Parathyroid adenoma (tissue), 2 donors: ENCODE measurements around the gene NXN.

ENCODE experiments used
- H2AFZ ChIP-seq: fragments of 300-600 bp; sonication (generic); one replicate; pipeline ENCODE4 v1.7.0; 2017; ENCODE audit warnings: antibody characterized with exemption, mild to moderate bottlenecking
- H3K27ac ChIP-seq: fragments of 300-600 bp; sonication (generic); one replicate; pipeline ENCODE4 v1.7.0; 2017
- H3K27me3 ChIP-seq: fragments of 300-600 bp; sonication (generic); one replicate; pipeline ENCODE4 v1.7.0; 2017; ENCODE audit warnings: low read length; ENCODE audit not compliant: control insufficient read depth, insufficient read depth
- H3K36me3 ChIP-seq: fragments of 300-600 bp; sonication (generic); one replicate; pipeline ENCODE4 v1.7.0; 2017; ENCODE audit warnings: low read length; ENCODE audit not compliant: control insufficient read depth, insufficient read depth
- H3K4me1 ChIP-seq: fragments of 300-600 bp; sonication (generic); one replicate; pipeline ENCODE4 v1.7.0; 2017; ENCODE audit warnings: control low read depth
- H3K4me2 ChIP-seq: fragments of 300-600 bp; sonication (generic); one replicate; pipeline ENCODE4 v1.7.0; 2017; ENCODE audit warnings: low read length
- H3K4me3 ChIP-seq: fragments of 300-600 bp; sonication (generic); one replicate; pipeline ENCODE4 v1.7.0; 2017; ENCODE audit warnings: low read depth, low read length
- H3K79me2 ChIP-seq: fragments of 300-600 bp; sonication (generic); one replicate; pipeline ENCODE4 v1.7.0; 2017; ENCODE audit warnings: control low read depth
- H3K9ac ChIP-seq: fragments of 300-600 bp; sonication (generic); one replicate; pipeline ENCODE4 v1.7.0; 2017; ENCODE audit warnings: mild to moderate bottlenecking
- H3K9me3 ChIP-seq: fragments of 300-600 bp; sonication (generic); one replicate; pipeline ENCODE4 v1.7.0; 2017; ENCODE audit warnings: low read length; ENCODE audit not compliant: control insufficient read depth
- CTCF ChIP-seq: fragments of 300-600 bp; sonication (generic); IDR thresholded peaks from one replicate; pipeline ENCODE4 v1.7.0; 2017; ENCODE audit warnings: antibody characterized with exemption, mild to moderate bottlenecking
- donor health status: primary hyperparathyroidism.

Gene NXN

GRCh38 chr17:1013729-1014090 lies 34.1 kb upstream of the NXN start:
- Histone ChIP-seq H3K4me3 (no peak overlapping the region), H3K9me3 (no peaks in the 10 kb centered on the region), H3K36me3 (no peaks in the 10 kb centered on the region), H3K79me2 (peaks cover 3% of the 10 kb centered on the region), H3K4me2 (no peak overlapping the region), H3K27ac (no peak overlapping the region), H3K9ac (no peak overlapping the region), H3K27me3 (no peaks in the 10 kb centered on the region), H3K4me1 (no peaks in the 10 kb centered on the region), H2AFZ (no peak overlapping the region)
- no peak for TF ChIP-seq CTCF

DNA sequence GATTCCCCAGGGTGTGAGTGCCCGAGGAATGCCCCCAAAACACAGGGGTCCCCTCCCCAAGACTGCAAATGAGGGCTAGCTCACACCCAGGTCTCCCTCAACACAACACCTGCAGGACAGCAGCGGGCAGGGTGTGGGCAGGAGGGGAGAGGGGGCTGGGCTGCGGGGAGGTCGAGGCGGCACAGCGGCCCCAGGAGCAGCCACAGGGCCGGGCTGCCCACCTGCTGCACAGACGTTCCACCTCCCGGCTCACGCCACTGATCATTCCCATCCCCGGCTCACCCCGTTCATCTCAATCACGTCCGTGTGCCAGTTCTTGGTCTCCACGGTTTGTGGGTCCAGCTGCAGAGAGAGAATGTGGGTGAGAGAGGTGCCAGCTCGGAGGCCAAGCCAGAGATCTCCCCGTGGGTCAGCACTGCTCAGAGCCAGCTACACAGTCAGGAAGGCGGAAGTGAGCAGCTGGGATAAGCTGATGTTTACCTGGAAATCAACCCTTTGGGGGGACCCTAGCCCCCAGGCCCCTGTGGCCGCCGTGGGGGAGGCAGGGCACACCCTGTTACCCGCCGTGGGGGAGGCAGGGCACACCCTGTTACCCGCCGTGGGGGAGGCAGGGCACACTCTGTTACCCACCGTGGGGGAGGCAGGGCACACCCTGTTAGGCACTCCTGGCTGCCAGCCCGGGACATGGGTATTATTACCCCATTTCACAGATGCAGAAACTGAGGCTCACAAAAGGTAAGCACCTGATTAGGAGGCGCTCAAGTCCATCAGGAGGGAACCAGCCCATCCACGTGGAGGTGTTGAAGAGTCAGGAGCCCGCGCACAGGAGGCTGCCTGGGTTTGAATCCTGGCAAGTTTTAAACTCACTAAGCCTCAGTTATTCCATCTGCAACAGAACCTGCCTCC lies 33.5 kb upstream of the NXN start:
- H3K9ac ChIP-seq = no peak overlapping the region
- H3K9me3 ChIP-seq = no peaks in the 10 kb centered on the region
- no peaks in the 10 kb centered on the region for H3K4me1 ChIP-seq
- H3K4me3 ChIP-seq = no peak overlapping the region
- H3K4me2 ChIP-seq = no peak overlapping the region
- H3K79me2 ChIP-seq = peaks cover 3% of the 10 kb centered on the region
- no peaks in the 10 kb centered on the region for H3K27me3 ChIP-seq
- no peak for TF ChIP-seq CTCF
- H2AFZ ChIP-seq = no peak overlapping the region
- no peak overlapping the region for H3K27ac ChIP-seq
- H3K36me3 ChIP-seq = no peaks in the 10 kb centered on the region

GRCh38 chr17:1011760-1012735 lies 32.5 kb upstream of the NXN start:
- no peak overlapping the region for H3K9ac ChIP-seq
- no peaks in the 10 kb centered on the region for H3K36me3 ChIP-seq
- H3K9me3 ChIP-seq = no peaks in the 10 kb centered on the region
- no peaks in the 10 kb centered on the region for H3K4me1 ChIP-seq
- TF ChIP-seq CTCF = no peak
- no peak overlapping the region for H3K27ac ChIP-seq
- H3K4me2 ChIP-seq = no peak overlapping the region
- no peak overlapping the region for H2AFZ ChIP-seq
- no peak overlapping the region for H3K4me3 ChIP-seq
- no peaks in the 10 kb centered on the region for H3K27me3 ChIP-seq
- peaks cover 3% of the 10 kb centered on the region for H3K79me2 ChIP-seq

DNA sequence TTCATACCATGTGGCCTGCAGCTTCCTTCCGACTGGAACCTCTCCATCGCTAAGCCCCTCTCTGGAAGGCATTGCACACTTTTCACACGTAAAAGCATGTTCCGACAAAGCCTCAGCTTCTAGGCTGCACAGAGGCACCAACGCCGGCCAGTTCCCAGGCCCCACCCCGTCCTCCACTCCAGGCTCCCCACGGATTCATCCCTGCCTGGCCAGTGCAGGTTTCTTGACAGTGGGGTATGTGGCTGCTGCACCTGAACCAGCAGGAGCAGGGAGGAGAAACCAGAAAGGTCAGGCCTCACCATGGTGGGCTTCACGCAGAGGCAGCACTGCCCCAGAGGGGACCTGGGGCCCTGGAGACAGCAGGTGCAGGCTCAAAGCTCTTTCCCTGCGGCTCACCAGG lies 31.6 kb upstream of the NXN start:
- no peak for TF ChIP-seq CTCF
- Histone ChIP-seq H3K9me3 (no peaks in the 10 kb centered on the region), H3K27ac (no peak overlapping the region), H3K4me1 (no peaks in the 10 kb centered on the region), H2AFZ (no peak overlapping the region), H3K36me3 (no peaks in the 10 kb centered on the region), H3K79me2 (no peaks in the 10 kb centered on the region), H3K4me3 (no peak overlapping the region), H3K9ac (no peak overlapping the region), H3K27me3 (no peaks in the 10 kb centered on the region), H3K4me2 (no peak overlapping the region)
